GM10266 (cell line): ENCODE measurements around the gene FCHSD2.

Experiments
- DNase-seq: peaks from one replicate; pipeline ENCODE4 v3.0.0; 2012; ENCODE audit errors: extremely low spot score
- TF ChIP-seq, protein P1 (sequence below): IDR thresholded peaks from 2 replicates; pipeline ENCODE4 v1.5.1; 2012; ENCODE audit warnings: mild to moderate bottlenecking, low read depth; ENCODE audit not compliant: control insufficient read depth, insufficient read depth; ENCODE audit errors: missing control alignments

Gene FCHSD2

GRCh38 chr11:72954860-72955259, 187.3 kb downstream of the FCHSD2 start:
- TF ChIP-seq, protein P1, sequence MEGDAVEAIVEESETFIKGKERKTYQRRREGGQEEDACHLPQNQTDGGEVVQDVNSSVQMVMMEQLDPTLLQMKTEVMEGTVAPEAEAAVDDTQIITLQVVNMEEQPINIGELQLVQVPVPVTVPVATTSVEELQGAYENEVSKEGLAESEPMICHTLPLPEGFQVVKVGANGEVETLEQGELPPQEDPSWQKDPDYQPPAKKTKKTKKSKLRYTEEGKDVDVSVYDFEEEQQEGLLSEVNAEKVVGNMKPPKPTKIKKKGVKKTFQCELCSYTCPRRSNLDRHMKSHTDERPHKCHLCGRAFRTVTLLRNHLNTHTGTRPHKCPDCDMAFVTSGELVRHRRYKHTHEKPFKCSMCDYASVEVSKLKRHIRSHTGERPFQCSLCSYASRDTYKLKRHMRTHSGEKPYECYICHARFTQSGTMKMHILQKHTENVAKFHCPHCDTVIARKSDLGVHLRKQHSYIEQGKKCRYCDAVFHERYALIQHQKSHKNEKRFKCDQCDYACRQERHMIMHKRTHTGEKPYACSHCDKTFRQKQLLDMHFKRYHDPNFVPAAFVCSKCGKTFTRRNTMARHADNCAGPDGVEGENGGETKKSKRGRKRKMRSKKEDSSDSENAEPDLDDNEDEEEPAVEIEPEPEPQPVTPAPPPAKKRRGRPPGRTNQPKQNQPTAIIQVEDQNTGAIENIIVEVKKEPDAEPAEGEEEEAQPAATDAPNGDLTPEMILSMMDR = no peak
- no peak for DNase-seq

GRCh38 chr11:72953637-72954036, 188.5 kb downstream of the FCHSD2 start:
- TF ChIP-seq, protein P1 = no peak
- no peak for DNase-seq

- DNase-seq = peak; percentile 42
- TF ChIP-seq, protein P1 = no peak
Observed at GRCh38 chr11:72951888-72952287, 190.2 kb downstream of the FCHSD2 start.

DNA sequence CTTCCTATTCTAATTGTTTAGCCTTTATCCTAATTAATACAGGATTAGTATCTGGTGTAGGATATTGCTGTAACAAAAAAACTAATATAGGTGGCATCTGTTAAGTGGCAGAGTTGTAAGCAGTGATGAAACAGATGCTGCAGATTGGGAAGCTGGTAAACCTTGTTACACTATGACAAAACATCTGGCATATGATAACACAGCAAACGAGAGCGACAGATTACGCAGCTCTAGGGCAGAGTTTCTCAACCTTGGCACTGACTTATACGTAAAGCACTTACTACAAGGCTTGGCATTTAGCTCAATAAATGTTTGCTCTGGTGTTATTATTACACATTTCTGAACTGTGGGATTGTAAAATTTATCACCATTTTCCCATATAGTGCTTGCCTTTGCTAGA, 190.9 kb downstream of the FCHSD2 start:
- TF ChIP-seq, protein P1 = no peak
- DNase-seq = no peak

- TF ChIP-seq, protein P1 = no peak
Observed at GRCh38 chr11:72950685-72951084, 191.4 kb downstream of the FCHSD2 start.

GRCh38 chr11:72947229-72947628, 194.9 kb downstream of the FCHSD2 start:
- DNase-seq = no peak
- TF ChIP-seq, protein P1 = no peak

More at GRCh38 chr11:72950685-72951084, 191.4 kb downstream of the FCHSD2 start:
- no peak for DNase-seq

DNA sequence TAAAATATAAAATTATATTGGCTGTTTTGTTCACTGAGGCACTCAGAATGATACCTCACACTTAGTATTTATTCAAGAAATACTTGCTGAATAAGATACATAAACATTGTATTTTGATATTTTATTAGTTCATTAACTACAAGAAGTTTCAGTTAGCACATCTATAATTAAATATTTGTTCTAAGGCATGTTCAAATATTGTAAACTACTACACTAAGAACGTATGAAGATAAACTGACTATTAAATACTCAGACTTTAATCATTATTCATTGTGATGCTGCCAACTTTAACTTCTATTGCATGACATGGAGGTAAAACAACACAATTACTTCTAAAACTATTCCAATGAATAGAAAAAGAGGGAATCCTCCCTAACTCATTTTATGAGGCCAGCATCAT, 198.5 kb downstream of the FCHSD2 start:
- DNase-seq = no peak
- TF ChIP-seq, protein P1 = no peak
